Left kidney (tissue), 8 donors: ENCODE results near the gene RPL36AL. TPM values are rescaled to one million over a fixed set of nuclear protein-coding genes. Genes with fewer than 3 reads are reported as not detected.
"Not testable (repeated sequence)": the region's sequence is repeated elsewhere in the genome, so short reads cannot be mapped to it uniquely, and the experiment has no call there.

Experiments
- DNase-seq: peaks from one replicate; pipeline ENCODE4 v3.0.0-alpha.2; 2013
- long read RNA-seq, 8 donors: transcript quantifications; one replicate each; lab custom pipeline, GENCODE V29; 2026
- polyA plus RNA-seq: library from polyadenylated mRNA; unstranded; fragments of 120-200 nt; gene quantifications from one replicate; pipeline ENCODE4 v1.2.1, GENCODE V29; 2013; ENCODE audit not compliant: insufficient read length

The RPL36AL gene
- polyA plus RNA-seq: 196 TPM
- long read RNA-seq, donor 1, transcript RPL36AL-201 (2 exons, 746 nt): major isoform, 234 of 234 reads
- long read RNA-seq, donor 1, partial matches to known transcripts: 0 of 234 reads
- long read RNA-seq, donor 1, other reads (novel, unspliced or antisense): 0 of 234 reads
- long read RNA-seq, donor 2, transcript RPL36AL-201 (2 exons, 746 nt): major isoform, 179 of 179 reads
- long read RNA-seq, donor 2, partial matches to known transcripts: 0 of 179 reads
- long read RNA-seq, donor 2, other reads (novel, unspliced or antisense): 0 of 179 reads
- long read RNA-seq, donor 3, transcript RPL36AL-201 (2 exons, 746 nt): major isoform, 155 of 155 reads
- long read RNA-seq, donor 3, partial matches to known transcripts: 0 of 155 reads
- long read RNA-seq, donor 3, other reads (novel, unspliced or antisense): 0 of 155 reads
- long read RNA-seq, donor 4, transcript RPL36AL-201 (2 exons, 746 nt): major isoform, 38 of 38 reads
- long read RNA-seq, donor 4, partial matches to known transcripts: 0 of 38 reads
- long read RNA-seq, donor 4, other reads (novel, unspliced or antisense): 0 of 38 reads
- long read RNA-seq, donor 5, transcript RPL36AL-201 (2 exons, 746 nt): major isoform, 437 of 437 reads
- long read RNA-seq, donor 5, partial matches to known transcripts: 0 of 437 reads
- long read RNA-seq, donor 5, other reads (novel, unspliced or antisense): 0 of 437 reads
- long read RNA-seq, donor 6, transcript RPL36AL-201 (2 exons, 746 nt): major isoform, 228 of 228 reads
- long read RNA-seq, donor 6, partial matches to known transcripts: 0 of 228 reads
- long read RNA-seq, donor 6, other reads (novel, unspliced or antisense): 0 of 228 reads
- long read RNA-seq, donor 7, transcript RPL36AL-201 (2 exons, 746 nt): major isoform, 265 of 332 reads
- long read RNA-seq, donor 7, partial matches to known transcripts: 67 of 332 reads
- long read RNA-seq, donor 7, other reads (novel, unspliced or antisense): 0 of 332 reads
- long read RNA-seq, donor 8, transcript RPL36AL-201 (2 exons, 746 nt): major isoform, 98 of 118 reads
- long read RNA-seq, donor 8, partial matches to known transcripts: 20 of 118 reads
- long read RNA-seq, donor 8, other reads (novel, unspliced or antisense): 0 of 118 reads

- peak; percentile 98 for DNase-seq
Measured at GRCh38 chr14:49620182-49621113, at the start of gene RPL36AL, which contains the start of gene MGAT2. Gene RPL36AL (minus strand): TSS chr14:49620626. CDS start chr14:49619104, 1,522 bp downstream. Gene MGAT2 (plus strand): TSS chr14:49620799. CDS start chr14:49621269, 470 bp downstream.

DNA sequence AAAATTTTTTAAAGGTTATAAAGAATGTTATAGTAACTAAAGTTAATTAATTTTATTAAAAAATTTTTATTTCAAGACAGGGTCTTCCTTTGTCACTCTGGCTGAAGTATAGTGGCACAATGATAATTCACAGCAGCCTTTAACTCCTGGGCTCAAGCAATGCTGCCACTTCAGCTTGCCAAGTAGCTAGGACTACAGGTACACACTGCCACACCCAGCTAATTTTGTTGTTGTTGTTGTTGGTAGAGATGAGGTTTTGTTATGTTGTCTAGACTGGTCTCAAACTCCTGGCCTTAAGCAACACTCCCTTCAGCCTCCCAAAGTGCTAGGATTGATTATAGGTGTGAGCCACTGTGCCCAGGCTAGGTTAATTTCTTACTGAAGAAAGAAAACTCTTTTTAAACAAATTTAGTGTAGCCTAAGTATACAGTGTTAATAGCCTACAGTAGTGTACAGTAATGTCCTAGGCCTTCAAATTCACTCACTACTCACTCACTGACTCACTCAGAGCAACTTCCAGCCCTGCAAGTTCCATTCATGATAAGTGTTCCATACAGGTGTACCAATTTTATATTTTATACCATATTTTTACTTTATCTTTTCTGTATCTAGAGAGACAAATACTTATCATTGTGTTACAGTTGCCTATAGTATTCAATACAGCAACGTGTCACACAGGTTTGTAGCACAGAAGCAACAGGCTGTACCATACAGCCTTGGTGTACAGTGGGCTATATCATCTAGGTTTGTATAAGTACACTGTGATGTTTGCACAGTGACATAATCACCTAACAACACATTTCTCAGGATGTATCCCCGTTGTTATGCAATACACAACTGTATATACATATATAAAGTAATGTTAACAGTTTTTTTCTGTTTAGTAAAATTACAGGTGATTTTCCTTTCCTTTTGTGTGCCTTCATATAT is 39.4 kb upstream of the RPL36AL start:
- no peak for DNase-seq

DNA sequence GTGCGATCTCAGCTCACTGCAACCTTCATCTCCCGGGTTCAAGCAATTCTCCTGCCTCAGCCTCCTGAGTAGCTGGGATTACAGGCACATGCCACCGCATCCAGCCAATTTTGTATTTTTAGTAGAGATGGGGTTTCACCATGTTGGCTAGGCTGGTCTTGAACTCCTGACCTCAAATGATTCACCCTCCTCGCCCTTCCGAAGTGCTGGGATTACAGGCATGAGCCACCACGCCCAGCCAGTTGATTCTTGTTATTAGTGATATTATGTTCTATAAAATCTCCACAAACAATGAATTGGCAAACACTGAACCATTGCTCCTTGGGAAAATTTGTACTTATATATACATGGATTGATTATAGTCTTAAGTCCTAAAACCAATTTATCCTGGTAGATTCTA is 37.1 kb upstream of the RPL36AL start:
- not testable (repeated sequence) for DNase-seq

- DNase-seq: no peak
Measured at GRCh38 chr14:49654511-49654910, 34.1 kb upstream of the RPL36AL start.

DNA sequence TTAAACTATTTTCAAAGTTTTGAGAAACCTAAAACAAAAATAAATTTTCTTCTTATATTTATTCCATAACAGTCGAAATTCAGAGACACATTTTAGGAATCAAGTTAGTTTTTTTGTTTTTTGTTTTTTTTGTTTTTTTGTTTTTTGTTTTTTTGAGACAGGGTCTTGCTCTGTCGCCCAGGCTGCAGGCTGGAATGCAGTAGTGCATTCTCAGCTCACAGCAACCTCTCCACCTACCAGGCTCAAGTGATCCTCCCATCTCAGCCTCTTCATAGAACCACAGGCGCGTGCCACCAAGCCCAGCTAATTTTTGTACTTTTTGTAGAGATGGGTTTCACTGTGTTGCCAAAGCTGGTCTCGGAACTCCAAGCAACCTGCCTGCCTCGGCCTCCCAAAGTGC is 33.1 kb upstream of the RPL36AL start:
- no peak for DNase-seq

GRCh38 chr14:49642163-49642562 is 21.7 kb upstream of the RPL36AL start:
- no peak for DNase-seq

DNA sequence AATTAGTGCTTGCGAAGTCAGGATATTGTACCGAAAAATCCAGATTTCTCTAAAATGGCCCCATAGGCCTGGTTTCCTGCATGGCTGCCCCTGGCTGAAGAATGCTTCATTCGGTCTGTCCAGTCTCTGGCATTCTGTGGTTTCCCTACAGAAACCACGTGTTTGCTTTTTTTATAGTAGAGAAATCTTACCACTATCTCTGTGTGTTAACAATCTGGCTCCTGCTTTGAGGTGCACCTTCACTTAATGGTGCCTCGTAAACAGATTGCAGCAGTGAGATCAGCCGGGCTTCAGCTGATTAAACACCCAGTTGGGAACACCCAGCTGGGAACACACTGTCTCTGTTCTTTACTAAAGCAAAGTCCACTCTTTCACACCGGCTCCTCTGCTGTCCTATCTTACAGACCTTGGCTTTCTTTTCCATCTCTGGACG is 21.3 kb upstream of the RPL36AL start:
- DNase-seq: no peak

GRCh38 chr14:49640540-49641417 is 20.4 kb upstream of the RPL36AL start:
- no peak for DNase-seq

DNA sequence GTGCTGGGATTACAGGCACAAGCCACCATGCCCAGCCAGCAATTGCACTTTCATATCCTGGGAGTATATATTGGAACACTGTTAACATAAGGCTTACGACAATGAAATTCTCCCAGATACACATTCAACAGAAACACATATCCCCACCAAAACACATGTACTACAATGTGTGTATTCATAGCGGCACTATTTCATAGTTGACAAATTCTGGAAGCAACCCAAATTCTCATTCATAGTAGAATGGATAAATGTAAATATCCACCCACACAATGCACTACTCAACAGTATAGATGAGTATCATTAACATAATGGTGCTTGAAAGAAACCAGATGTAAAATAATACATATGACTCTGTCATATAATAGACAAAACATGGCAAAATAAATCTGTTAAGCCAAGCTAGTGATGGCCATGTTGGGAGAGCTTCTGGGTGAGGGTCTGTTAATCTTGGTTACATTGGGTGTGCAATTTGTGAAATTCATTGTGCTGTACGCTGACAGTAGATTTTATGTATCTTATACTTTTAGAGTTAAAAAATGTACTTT is 17.2 kb upstream of the RPL36AL start:
- no peak for DNase-seq

DNA sequence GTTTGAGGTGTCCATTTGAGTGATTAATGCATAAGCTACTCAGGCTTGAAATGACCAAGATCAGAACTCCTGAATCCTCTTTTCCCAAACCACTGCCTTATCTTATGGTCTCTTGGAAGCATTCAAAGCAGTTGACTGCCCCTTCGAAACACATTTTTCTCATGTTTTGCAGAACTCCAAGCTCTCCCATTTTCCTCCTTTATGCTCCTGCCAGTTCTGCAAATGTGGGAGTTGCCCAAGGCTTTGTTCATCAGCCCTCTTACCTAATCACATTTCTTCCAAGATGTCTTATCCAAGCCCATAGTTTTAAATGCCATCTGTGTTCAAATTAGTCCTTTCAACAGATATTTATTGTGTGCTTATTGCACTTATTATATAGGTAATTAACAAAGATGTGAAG is 16.4 kb upstream of the RPL36AL start:
- DNase-seq: no peak

DNA sequence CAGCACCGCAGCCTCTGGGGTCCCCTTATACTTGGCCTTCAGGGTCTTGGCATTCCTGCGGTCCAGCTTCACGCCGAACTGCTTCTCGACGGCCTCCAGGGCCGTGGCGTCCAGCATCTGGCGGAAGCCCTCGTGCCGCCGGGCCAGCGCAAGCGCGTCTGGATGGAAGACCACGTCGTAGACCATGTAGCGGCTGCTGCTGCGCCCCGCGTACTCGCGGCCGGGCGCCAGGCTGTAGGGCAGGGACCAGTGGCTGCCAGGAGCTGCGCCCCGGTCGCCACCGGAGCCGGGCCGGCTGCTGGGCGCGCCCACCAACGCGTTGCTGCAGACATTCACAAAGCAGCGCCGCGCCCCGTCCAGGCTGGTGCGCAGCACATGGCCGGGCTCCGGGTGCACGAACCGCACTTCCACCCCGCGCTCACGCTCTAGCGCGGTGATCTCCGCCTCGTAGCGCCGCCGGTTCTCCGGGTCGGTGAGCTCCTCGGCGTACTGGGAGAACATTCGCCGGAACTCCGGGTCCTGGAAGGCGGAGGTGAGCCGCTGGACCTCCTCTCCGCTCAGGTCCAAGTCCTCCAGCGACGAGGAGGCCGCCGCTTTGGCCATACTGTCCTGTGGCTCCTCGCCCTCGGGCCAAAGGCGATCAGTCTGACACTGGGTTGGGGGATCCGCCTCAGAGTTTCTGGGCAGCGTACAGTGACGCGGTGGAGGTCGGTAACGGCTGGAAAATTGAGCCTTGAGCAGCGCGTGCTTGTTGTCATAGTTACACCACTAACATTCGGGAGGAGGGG is 14.3 kb upstream of the RPL36AL start, which contains the start of gene DNAAF2:
TSS of gene DNAAF2 (minus strand) at position 698 of the 788 bp plus-strand sequence. CDS start at position 603, 95 bp downstream.
- peak; percentile 85 for DNase-seq

DNA sequence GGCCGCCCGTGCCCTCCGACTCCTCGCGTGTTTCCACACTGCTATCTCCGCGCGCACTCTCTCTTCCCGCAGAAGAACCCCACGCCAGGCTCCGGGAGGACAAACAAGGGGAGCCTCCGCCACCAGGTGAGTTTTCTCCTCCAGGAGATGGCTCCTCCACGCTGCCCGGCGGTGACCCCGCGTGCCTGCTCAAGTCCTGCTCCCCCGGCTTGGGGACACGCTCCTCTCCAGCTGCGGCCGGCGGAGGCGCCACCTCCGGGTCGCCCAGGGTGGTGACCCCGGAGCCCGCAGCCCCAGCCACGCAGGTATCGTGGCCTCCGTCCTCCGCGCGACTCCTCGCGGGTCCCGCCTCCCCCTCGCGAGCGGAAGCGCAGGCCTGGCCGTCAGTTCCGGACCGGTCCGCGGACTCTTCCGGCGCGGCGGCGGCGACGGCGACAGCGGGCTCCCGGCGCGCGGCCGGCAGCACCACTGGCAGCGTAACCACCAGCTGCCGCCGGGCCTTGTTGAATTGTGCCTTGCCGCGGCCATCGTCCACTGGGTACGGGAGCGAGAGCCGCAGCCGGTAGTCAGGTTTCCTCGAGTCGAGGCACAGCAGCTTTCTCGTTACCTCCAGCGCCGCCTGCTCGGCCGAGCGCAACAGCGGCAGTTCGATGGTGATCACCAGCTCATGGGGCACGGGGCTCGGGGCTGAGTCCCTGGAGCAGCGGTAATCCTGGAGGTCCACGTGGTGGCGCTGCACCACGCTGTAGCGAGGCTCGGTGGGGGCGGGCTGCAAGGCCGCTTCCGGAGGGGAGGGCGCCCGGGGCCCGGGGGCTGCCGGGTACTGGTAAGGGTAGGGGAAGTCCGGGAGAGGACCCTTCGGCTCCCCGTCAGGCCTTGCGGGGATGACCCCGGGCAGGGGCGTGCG is 13.5 kb upstream of the RPL36AL start:
- DNase-seq: peak; percentile 95

- no peak for DNase-seq
Measured at GRCh38 chr14:49623941-49624839, 3.8 kb upstream of the RPL36AL start.

DNA sequence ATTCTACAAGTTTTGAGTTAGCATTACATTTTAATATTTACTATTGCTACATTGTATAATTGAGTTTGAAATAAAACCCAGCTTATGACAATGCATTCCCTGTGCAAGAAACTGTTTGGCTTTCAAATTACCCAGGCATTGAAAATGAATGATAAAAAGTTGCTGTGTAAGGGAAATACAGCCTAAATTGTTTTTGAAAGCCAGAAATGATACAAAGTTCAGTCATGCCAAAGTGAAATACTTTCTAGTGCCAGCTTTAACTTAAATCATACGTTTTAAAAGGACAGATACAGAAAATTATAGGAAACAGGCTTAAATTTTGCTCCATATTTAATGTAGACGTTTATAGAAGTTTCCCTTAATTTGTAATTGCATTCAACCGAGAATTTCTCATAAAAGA is 3.0 kb upstream of the RPL36AL start:
- no peak for DNase-seq

DNA sequence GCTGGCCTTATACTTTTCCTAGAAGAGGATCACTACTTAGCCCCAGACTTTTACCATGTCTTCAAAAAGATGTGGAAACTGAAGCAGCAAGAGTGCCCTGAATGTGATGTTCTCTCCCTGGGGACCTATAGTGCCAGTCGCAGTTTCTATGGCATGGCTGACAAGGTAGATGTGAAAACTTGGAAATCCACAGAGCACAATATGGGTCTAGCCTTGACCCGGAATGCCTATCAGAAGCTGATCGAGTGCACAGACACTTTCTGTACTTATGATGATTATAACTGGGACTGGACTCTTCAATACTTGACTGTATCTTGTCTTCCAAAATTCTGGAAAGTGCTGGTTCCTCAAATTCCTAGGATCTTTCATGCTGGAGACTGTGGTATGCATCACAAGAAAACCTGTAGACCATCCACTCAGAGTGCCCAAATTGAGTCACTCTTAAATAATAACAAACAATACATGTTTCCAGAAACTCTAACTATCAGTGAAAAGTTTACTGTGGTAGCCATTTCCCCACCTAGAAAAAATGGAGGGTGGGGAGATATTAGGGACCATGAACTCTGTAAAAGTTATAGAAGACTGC is 1.7 kb upstream of the RPL36AL start:
- no peak for DNase-seq
